GM18867 (cell line): Measurements from ENCODE around the gene CIDEC.
"Not testable (repeated sequence)": the region's sequence is repeated elsewhere in the genome, so short reads cannot be mapped to it uniquely, and the experiment has no call there.

Source experiments
- ATAC-seq: cut with Tn5 transposase; IDR thresholded peaks from one replicate; pipeline ENCODE4 v1.9.1; 2021; ENCODE audit warnings: mild to moderate bottlenecking, moderate library complexity; ENCODE audit not compliant: unreplicated experiment

Gene CIDEC

DNA sequence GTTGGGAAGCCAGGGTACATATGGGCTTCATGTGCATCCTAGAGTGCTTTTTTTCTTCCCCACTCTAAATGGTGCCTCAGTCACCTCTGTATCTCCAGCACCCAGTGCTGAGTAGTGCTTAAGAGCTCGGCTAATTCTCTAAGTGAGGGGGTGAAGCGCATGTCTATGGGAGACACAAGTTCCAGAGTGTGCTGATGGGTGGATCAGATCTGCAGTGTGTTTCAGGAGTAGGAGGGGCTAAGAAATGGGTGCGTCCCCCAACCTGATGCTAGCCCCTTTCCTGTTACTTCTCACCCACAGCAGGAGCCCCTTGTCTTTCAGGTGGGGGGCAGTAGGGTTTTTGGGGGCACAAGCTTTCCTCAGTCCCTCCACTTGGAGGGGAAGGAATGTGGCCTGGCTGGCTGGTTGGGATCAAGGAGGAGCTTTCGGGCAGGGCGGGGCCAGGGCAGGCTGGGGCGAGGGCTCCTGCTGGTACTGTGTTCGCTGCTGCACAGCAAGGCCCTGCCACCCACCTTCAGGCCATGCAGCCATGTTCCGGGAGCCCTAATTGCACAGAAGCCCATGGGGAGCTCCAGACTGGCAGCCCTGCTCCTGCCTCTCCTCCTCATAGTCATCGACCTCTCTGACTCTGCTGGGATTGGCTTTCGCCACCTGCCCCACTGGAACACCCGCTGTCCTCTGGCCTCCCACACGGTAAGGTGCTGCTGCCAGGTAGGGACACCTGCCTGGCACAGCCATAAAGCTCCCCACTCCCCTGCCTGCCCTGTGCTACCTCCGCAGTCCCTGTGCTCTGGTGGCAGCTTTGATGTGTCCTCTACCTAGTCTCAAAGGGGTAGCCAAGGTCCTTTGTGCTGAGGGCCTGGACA, 22.6 kb upstream of the CIDEC start, which contains the start of gene IL17RE:
IL17RE (plus strand) TSS at position 477 of the 866 bp plus-strand sequence; CDS start at position 562, 85 bp downstream.
- no peak for ATAC-seq

DNA sequence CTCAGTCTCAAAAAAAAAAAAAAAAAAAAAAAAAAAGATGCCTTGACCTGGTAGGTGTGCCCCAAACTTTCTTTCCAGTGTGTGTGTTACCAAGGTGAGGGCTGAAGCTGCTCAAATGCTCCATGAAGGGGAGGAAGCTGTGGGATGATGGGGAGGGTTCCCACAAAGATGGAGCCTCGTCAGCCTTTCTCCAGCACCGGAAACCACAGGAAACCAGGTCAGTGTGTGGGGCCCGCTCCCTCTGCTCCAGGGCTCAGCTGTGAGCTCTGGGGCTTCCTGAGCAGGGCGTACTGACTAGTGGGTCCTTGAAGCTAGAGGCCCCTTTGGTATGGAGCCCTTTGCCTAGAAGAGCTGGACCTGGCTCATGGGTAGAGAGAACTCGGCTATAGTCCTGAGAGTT, 21.9 kb upstream of the CIDEC start:
- no peak for ATAC-seq

DNA sequence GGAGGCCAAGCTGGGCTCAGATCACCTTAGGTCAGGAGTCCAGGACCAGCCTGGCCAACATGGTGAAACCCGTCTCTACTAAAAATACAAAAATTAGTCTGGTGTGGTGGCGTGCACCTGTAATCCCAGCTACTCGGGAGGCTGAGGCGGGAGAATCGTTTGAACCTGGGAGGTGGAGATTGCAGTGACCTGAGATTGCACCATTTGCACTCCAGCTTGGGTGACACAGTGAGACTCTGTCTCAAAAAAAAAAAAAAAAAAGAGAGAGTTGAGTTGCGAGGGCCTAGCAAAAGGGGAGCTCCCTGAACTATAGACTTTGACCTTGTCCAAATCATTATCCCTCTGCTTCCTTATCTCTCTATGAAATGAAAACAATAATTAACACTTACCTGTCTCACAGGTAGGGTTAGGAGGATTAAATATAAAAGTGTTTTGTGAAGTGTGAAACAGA, 20.9 kb upstream of the CIDEC start:
- not testable (repeated sequence) for ATAC-seq

DNA sequence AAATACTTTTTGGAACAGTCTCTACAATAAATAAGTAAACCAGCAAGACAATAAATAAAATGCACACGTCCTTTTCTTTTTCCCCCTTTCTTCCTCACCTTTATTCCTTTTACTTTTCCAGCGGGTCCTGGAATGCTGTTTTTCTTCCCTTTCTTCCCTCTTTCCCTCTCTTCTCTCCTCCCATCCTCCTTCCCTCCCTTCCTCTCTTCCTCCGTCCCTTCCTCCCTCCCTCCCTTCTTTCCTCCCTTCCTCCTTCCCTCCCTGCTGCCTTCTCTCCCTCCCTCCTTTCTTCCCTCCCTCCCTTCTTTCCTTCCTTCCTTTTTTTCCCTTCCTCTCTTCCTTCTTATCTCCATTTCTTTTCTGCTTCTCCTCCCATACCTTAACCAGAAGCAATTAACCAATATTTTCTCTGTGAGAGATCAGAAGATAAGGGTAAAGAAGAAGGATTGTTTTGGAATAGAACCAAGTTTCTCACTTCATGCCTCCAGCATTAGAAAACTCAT, 19.3 kb upstream of the CIDEC start:
- no peak for ATAC-seq

DNA sequence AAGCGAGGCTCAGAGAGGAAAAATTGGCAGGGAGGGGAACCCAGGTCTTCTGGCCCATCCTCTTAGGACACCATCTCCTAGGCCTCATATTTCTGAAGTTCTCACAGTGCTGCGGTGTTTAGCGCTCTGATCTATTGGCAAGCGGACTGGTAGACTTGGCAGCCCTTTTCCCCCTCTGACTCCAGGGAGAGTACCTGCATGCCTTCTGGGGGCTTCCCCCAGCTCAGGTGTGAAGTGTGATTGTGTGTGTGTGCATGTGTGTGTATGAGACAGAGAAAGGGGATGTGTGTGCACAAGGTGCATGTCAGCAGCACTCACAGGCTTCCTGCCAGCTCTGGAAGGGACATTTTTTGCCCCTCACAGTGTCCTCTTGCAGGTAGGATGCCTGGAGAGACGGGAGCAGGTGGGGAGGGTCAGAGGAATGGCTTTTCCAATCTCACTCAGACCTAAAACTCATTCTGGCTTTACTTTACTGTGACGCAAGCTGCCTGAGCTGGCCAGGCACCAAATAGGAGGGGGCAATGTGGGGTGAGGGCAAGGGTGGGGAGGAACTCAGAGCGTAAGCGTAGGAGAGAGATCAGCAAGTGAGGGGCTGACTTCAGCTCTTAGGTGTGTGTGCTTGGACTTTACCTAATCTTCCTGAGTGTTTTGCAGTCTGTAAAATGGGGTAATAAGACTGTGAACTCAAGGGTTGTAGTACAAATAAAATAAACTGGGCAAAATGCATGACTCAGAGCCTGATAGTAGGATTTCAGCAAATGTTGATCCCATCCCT, 18.6 kb upstream of the CIDEC start:
- no peak for ATAC-seq

DNA sequence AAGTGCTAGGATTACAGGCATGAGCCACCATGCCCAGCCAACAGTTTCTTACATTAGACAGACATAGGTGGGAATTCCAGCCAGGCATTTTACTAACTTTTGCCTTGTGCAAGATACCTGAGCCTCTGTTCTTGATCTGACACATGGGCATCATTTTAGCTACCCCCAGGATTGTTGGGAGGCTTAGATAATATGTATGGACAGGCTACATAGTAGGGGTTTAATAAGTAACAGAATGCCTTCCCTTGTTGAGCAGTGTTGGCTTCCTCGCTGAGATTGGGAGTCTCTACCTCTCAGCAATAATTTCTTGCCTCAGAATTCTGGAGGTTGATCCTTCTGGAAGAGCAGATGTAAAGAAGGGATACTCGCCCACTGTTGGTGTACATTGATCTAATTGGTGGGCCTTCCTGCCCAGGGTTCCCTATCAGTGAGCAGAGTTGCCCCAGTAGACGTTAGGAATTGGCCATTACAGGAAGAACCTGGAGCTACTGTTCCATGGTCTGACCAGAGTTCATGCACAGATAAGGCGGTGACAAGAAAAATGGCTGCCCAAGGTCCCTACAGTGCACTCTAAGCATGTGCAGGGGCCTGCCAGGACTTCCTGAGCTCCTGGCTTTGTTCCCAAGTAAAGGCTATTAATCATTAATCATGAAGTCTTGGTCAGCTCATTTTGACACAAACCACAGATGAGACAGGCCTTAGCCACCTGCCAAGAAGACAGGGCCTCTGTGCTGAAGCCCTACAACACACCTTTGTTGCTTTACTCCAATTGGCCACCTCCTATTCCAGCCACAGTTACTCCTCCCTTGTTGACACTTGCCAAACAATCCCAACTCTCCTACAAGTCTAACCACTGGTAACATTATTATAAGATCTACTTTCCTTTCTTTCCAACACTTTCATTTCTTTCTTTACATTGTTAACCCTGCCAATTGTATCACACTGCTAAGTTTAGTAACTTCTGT, 17.6 kb upstream of the CIDEC start:
- ATAC-seq, result no peak

DNA sequence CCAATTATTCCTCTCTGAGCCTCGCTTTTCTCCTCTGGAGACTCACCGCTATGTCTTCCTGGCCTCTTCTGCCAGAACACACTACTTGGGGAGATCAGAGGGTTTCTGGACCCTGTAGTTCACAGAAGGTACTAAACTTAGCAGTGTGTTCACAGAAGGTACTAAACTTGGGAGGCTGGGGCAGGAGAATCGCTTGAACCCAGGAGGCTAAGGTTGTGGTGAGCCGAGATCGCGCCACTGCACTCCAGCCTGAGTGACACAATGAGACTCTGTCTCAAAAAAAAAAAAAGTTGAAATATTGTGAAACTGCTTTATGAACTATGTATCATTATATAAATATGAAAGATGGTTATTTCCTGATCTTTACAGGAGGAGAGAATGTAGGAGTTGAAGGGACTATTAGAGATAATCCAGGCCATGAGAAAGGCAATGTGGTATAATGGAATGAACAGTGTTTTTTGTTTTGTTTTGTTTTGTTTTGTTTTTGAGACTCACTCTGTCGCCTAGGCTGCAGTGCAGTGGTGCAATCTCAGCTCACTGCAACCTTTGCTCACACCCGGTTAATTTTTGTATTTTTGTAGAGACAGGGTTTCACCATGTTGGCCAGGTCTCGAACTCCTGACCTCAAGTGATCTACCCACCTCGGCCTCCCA, 16.8 kb upstream of the CIDEC start:
- ATAC-seq, result not testable (repeated sequence)

DNA sequence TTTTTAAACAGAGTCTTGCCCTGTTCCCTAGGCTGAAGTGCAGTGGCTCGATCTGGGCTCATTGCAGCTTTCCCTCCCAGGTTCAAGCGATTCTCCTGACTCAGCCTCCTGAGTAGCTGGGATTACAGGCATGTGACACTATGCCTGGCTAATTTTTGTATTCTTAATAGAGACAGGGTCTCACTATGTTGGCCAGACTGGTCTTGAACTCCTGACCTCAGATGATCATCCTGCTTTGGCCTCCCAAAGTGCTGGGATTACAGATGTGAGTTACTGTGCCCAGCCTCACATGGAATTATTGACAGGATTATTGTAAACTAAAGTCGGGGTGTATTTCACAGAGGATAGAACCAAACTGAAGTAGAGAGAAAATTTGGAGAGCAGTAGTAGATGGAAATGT, 15.7 kb upstream of the CIDEC start:
- ATAC-seq, result not testable (repeated sequence)

DNA sequence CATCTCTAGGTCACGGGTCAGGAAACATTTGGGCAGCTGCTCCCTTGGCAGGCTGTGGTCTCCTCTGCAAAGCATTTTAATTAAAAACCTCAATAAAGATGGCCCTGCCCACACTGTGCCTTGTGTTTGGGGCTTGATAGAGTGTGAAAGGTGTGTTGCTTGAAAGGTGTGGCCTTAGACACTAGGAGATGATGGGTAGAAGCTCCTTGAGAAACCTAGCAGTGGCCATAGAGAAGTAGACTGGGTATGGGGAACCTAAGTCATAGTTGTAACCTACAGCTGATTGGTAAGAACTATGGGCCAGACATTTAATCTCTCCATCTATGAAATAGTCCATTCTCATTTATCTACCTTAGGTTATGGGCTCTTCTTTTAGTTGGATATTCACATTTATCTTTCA, 13.7 kb upstream of the CIDEC start:
- ATAC-seq, result no peak

DNA sequence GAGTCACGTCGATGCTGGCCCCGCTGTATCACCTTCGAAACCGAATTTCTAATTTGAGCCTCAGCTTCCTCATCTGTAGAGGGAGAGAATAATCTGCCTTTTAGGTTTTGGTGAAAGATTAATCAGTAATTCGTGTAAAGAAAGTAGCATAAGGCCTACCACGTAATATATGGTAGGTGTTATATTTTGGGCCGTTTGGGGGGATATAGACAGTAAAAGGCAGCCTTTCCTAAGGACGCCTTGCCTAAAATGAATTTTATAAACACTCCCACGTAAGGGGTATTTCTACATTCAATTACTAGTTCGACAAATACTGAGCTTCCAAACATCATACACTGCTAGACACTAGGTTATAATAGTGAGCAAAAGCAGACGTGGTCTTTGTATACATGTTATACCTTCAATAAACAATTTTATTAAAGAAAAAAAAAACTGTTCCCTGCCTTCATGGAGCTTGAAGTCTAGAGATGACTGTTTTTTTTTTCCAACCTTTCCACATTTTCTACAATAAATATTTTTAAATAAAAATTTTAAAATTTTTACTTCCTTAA, 11.1 kb upstream of the CIDEC start:
- no peak for ATAC-seq

DNA sequence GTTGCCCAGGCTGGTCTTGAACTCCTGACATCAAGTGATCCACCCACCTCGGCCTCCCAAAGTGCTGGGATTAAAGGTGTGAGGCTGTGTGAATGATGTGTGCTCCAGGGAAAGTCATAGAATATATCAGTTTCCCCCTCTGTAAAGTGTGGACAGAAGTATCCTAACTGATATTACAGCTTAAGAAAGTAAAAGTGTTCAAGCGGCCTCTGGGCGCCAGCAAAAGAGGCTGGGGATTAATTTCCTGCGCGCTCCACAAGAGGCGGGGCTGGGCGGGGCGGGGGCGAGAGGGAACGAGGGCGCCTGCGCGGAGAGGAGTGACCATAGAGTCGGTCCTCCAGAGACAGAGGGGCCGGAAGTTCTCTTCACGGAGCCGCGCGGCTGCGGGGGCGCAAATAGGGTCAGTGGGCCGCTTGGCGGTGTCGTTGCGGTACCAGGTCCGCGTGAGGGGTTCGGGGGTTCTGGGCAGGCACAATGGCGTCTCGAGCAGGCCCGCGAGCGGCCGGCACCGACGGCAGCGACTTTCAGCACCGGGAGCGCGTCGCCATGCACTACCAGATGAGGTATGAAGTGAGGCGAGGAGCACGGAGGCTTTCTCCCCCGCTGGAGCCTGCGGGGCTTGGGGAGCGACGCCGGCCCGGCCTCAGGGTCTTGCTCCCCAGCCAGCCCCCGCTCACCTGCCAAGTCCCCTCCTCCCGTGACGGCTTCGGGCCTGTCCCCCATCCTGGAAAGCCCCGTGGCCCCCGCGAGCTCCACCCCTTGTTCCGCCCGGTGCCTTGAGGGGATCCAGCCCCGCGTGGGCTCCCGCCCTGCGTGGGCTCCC, 10.4 kb upstream of the CIDEC start, which contains the start of gene JAGN1:
JAGN1 (plus strand) TSS at position 362 of the 823 bp plus-strand sequence; CDS start at position 475, 113 bp downstream.
- peak; percentile 85 for ATAC-seq

DNA sequence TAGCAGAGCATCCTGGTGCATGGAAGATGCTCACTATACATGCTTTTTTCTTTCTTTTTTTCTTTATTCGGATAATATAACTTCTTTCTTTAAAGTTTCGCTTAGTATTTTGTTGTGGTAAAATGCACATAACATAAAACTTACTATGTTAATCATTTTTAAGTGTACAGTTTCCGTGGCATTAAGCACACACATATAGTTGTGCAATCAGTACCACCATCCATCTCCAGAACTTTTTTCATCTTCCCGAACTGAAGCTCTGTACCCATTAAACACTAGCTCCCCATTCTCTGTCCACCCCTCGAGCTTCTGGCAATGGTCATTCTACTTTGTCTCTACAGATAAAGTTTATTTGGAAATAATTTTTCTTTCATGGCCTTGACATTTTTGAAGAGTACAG, 9.4 kb upstream of the CIDEC start:
- ATAC-seq, result no peak

DNA sequence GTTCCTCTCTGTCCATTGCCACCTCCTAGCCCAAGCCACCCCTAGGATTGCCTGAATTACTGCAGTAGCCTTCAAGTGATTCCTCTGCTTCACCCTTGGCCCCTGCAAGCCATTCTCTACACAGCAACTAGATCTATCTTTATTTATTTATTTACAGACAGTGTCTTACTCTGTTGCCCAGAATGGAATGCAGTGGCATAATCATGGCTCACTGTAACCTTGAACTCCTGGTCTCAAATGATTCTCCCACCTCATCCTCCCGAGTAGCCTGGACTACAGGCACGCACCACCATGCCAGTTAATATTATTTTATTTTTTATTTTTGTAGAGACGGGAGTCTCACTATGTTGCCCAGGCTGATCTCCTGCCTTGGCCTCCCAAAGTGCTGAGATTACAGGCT, 8.5 kb upstream of the CIDEC start:
- no peak for ATAC-seq

DNA sequence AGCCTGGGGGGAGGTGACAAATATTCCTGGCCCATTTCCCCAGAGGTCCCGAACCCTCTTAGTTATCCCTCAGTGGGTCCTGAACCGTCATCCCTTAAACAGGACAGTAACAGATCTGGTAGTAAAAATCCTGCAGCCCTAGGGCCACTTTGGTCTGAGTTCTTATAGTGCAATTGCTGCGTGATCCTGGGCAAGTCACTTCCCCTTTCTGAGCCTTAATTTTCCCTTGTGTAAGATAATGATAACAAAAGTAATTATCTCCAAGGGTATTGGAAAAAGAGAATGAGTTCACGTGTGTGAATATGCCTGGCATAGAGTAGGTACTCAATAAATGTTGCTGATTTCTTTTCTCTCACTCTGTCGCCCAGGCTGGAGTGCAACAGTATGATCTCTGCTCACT, 7.4 kb upstream of the CIDEC start:
- ATAC-seq, result no peak

DNA sequence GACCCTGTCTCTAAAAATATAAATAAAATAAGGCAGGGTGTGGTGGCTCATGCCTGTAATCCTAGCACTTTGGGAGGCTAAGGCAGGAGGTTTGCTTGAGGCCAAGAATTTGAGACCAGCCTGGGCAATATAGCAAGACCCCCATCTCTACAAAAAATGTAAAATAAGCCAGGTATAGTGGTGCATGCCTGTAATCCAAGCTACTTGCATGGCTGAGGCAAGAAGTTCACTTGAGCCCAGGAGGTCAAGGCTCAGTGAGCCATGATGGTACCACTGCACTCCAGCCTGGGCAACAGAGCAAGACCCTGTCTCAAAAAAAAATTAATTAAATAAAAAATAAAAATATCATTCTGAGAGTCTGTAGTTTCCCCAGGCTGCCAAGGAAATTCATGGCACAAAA, 6.3 kb upstream of the CIDEC start:
- no peak for ATAC-seq

DNA sequence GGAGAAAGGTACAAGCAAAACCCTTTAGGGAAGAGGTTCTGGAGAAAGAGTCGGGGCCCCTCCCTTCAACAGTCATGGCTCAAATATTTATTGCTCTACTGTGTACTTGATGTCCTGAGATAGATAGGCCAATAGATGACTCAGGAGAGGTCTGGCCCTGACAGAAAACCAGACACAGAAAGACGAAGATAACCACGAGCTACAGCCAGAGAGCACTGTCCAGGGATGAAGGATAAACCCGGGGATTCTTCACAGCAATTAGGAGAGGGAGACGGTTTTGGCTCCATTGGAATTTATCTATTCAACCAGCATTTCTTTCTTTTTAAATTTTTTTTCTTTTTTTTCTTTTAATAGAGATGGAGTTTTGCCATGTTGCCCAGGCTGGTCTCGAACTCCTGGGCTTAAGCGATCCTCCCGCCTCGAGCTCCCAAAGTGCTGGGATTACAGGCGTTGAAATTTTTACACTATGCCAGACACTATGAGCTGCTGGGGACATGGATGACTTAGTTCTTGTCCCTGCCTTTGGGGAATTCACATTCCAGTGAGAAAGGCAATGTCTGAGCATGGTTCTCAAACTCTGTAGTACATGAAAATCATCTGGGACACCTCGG, 4.6 kb upstream of the CIDEC start:
- ATAC-seq, result no peak

DNA sequence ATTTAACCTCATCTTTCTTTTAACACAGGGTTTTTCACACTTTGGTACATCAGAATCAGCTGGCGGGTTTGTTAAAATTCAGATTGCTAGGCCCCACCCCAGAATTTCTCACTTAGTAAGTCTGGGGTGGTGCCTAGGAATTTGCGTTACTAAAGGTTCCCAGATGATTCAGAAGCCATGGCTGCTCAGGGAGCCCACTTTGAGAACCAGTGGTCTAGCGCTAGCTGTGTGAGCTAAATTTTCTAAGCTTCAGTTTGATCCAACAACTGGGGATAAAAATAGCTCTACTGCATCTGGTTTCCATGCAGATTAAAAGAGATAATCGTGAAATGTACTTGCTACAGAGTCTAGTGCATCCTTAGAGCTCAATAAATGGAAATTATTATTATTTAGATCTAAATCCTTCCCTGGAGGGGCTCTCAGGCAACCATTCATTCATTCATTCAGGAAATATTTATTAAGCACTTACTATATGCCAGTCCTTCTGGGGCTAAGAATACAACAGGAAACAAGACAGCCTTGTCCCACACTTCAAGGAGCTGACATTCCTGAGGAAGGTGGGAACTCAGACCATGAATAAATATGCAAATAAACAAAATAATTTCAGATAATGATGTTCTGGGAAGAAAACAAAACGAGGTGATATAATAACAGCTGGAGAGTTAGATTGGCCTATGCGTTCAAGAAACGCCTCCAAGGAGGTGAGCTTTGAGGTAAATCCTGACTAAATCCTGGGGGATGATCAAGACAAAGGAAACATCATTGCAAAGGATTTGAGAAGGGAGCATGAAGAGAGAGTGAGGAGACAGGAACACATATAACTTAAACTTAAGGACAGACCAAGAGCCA, 3.9 kb upstream of the CIDEC start:
- no peak for ATAC-seq
